Osteocyte (in vitro differentiated cells): ENCODE measurements around the gene PNPLA2. TPM values are rescaled to one million over a fixed set of nuclear protein-coding genes. Genes with fewer than 3 reads are reported as not detected.

Experiments used
- DNase-seq: peaks from one replicate; pipeline ENCODE4 v3.0.0; 2021; ENCODE audit warnings: mixed read lengths; ENCODE audit not compliant: unreplicated experiment; ENCODE audit errors: extremely low spot score
- H3K27ac Mint-ChIP-seq: one replicate; pipeline ENCODE4 v1.8.0; 2021; ENCODE audit warnings: mild to moderate bottlenecking, mixed read lengths; ENCODE audit not compliant: unreplicated experiment
- H3K27me3 Mint-ChIP-seq: one replicate; pipeline ENCODE4 v1.8.0; 2021; ENCODE audit warnings: mixed read lengths; ENCODE audit not compliant: unreplicated experiment
- H3K36me3 Mint-ChIP-seq: one replicate; pipeline ENCODE4 v1.8.0; 2021; ENCODE audit warnings: mixed read lengths; ENCODE audit not compliant: unreplicated experiment
- H3K4me1 Mint-ChIP-seq: one replicate; pipeline ENCODE4 v1.8.0; 2021; ENCODE audit warnings: mixed read lengths; ENCODE audit not compliant: unreplicated experiment
- H3K4me3 Mint-ChIP-seq: one replicate; pipeline ENCODE4 v1.8.0; 2021; ENCODE audit warnings: mild to moderate bottlenecking, moderate library complexity, mixed read lengths; ENCODE audit not compliant: unreplicated experiment
- H3K9me3 Mint-ChIP-seq: one replicate; pipeline ENCODE4 v1.8.0; 2021; ENCODE audit warnings: mixed read lengths; ENCODE audit not compliant: unreplicated experiment
- CTCF ChIP-seq: fragments of 200-600 bp; sonication (generic); IDR thresholded peaks from 2 replicates; pipeline ENCODE4 v1.5.0; 2021; ENCODE audit warnings: antibody characterized with exemption, mild to moderate bottlenecking, moderate library complexity
- long read RNA-seq: library from polyadenylated mRNA; unstranded; transcript quantifications from one replicate; pipeline ENCODE4 v2.0.0, GENCODE V29; 2021
- total RNA-seq: library from RNA; stranded (reverse); gene quantifications from 2 replicates; pipeline ENCODE4 v1.2.1, GENCODE V29; 2021

Gene PNPLA2
- 83.8 and 96.4 TPM in 2 replicates for total RNA-seq
- long read RNA-seq = 0 reads

- H3K9me3 Mint-ChIP-seq = no peaks in the 10 kb centered on the region
- peaks cover 25% of the 10 kb centered on the region for H3K4me1 Mint-ChIP-seq
- peaks cover 6% of the 10 kb centered on the region for H3K36me3 Mint-ChIP-seq
- H3K4me3 Mint-ChIP-seq = peak within 1 kb of the TSS; percentile 83
- no peak for TF ChIP-seq CTCF
- H3K27ac Mint-ChIP-seq = peak within 1 kb of the TSS; percentile 44
- H3K27me3 Mint-ChIP-seq = no peaks in the 10 kb centered on the region
- DNase-seq = no peak
Measured at GRCh38 chr11:818396-819128, at the start of gene PNPLA2. PNPLA2 (plus strand) TSS chr11:818914; CDS start chr11:819719, 805 bp downstream.

GRCh38 chr11:769887-770641 is 48.6 kb upstream of the PNPLA2 start:
- Mint-ChIP-seq H3K27me3 (no peaks in the 10 kb centered on the region), H3K9me3 (no peaks in the 10 kb centered on the region), H3K27ac (no peak overlapping the region), H3K4me1 (peaks cover 9% of the 10 kb centered on the region), H3K36me3 (peaks cover 2% of the 10 kb centered on the region), H3K4me3 (no peak overlapping the region)
- DNase-seq = no peak
- TF ChIP-seq CTCF = no peak

DNA sequence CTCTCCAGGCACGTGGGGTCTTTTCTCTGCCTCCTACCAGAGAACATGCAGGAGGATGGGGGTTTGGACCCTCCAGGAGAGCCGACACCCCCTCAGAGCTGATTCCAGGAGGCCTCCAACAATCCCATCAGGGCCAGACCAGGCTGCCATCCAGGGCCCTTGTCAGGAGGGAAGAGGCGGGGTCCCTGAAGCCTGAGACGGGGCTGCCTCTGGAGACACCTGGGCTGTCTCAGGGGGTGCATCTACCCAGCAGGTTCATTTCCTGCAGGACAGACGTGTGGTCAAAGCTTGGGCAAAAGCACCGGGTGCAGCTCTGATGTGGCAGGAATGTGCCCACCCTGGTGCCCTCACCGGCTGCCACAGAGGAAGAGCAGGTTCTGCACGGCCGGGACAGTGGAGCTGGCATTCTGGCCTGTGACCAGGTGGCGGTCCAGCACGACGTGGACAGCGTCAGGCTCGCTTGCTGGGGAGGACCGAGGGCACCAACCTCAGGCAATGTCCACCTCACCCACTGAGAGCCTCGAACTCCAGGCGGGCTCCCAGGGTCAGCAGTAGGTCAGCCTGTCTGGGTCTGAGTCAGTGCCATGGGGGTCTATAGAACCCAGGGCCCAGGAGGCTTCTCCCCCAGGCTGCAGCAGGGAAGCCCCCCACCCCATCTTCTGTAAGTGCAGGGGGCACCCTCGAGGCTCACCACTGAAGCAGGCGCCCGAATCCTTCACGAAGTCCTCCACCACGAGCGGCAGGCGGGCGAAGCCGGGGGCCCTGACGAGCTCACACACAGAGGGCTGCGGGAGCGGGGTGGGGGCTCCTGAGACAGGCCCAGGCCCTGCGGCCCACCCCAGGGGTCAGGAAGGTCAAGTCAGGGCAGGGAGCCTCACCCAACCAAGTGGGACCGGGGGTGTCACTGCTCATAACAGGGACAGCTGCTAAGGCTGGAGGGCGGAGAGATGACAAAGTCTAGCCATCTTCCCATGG is 47.8 kb upstream of the PNPLA2 start:
- Mint-ChIP-seq H3K9me3 (no peaks in the 10 kb centered on the region), H3K27ac (no peak overlapping the region), H3K4me3 (no peak overlapping the region), H3K36me3 (no peaks in the 10 kb centered on the region), H3K4me1 (peaks cover 18% of the 10 kb centered on the region), H3K27me3 (no peaks in the 10 kb centered on the region)
- TF ChIP-seq CTCF = no peak
- no peak for DNase-seq

- H3K4me1 Mint-ChIP-seq = peaks cover 23% of the 10 kb centered on the region
- H3K9me3 Mint-ChIP-seq = no peaks in the 10 kb centered on the region
- no peak overlapping the region for H3K27ac Mint-ChIP-seq
- no peak for TF ChIP-seq CTCF
- H3K27me3 Mint-ChIP-seq = no peaks in the 10 kb centered on the region
- no peaks in the 10 kb centered on the region for H3K36me3 Mint-ChIP-seq
- no peak for DNase-seq
- H3K4me3 Mint-ChIP-seq = no peak overlapping the region
Measured at GRCh38 chr11:771617-772204, 47.0 kb upstream of the PNPLA2 start.
